H1 (cell line): ENCODE data around the gene CTSW. TPM values are rescaled to one million over a fixed set of nuclear protein-coding genes. Genes with fewer than 3 reads are reported as not detected.

Source experiments
- BRCA1 ChIP-seq: IDR thresholded peaks from 2 replicates; pipeline ENCODE4 v1.6.1; 2012; ENCODE audit warnings: low read depth, low read length, improper control_type of control experiment
- CHD2 ChIP-seq: IDR thresholded peaks from 2 replicates; pipeline ENCODE4 v1.6.1; 2012; ENCODE audit warnings: low read length, improper control_type of control experiment
- CREB1 ChIP-seq: IDR thresholded peaks from 2 replicates; pipeline ENCODE4 v1.6.1; 2012; ENCODE audit warnings: inconsistent platforms
- CTBP2 ChIP-seq: IDR thresholded peaks from 2 replicates; pipeline ENCODE4 v1.7.0; 2011; ENCODE audit warnings: borderline replicate concordance, mild to moderate bottlenecking, moderate library complexity, mixed read lengths, low read length; ENCODE audit not compliant: insufficient read depth, insufficient read length
- E2F6 ChIP-seq: IDR thresholded peaks from 2 replicates; pipeline ENCODE4 v1.6.1; 2012; ENCODE audit warnings: inconsistent platforms
- EP300 ChIP-seq, 2 experiments: IDR thresholded peaks; 1 replicate in 1 of 2; 2 replicates in 1 of 2; pipeline ENCODE4 v1.6.1; 2011 to 2012; ENCODE audit warnings: low read depth in 2 of 2, low read length in 2 of 2, mild to moderate bottlenecking in 2 of 2, borderline replicate concordance in 1 of 2, inconsistent platforms in 1 of 2, moderate library complexity in 1 of 2
- FOSL1 ChIP-seq: IDR thresholded peaks from 2 replicates; pipeline ENCODE4 v1.6.1; 2011; ENCODE audit warnings: mild to moderate bottlenecking, low read depth, low read length, moderate library complexity; ENCODE audit not compliant: insufficient read depth
- SIN3A ChIP-seq, 2 experiments: IDR thresholded peaks in 1 of 2; conservative IDR thresholded peaks in 1 of 2; 2 replicates each; pipeline ENCODE4 v1.6.1; 2011 to 2012; ENCODE audit warnings: low read length in 2 of 2, improper control_type of control experiment in 1 of 2, low read depth in 1 of 2, mild to moderate bottlenecking in 1 of 2
- SIRT6 ChIP-seq: IDR thresholded peaks from one replicate; pipeline ENCODE4 v1.7.1; 2012; ENCODE audit warnings: low read length, inconsistent platforms
- SP1 ChIP-seq: IDR thresholded peaks from 2 replicates; pipeline ENCODE4 v1.6.1; 2011; ENCODE audit warnings: low read depth, low read length
- SP4 ChIP-seq: IDR thresholded peaks from 2 replicates; pipeline ENCODE4 v1.6.1; 2012; ENCODE audit warnings: low read length, inconsistent platforms
- SRF ChIP-seq: IDR thresholded peaks from 2 replicates; pipeline ENCODE4 v1.6.1; 2011; ENCODE audit warnings: mild to moderate bottlenecking, low read depth, low read length, moderate library complexity
- TAF1 ChIP-seq: IDR thresholded peaks from 2 replicates; pipeline ENCODE4 v1.6.1; 2011; ENCODE audit warnings: mild to moderate bottlenecking, low read depth, low read length
- TBP ChIP-seq: IDR thresholded peaks from 2 replicates; pipeline ENCODE4 v1.6.1; 2011; ENCODE audit warnings: low read depth, low read length, improper control_type of control experiment
- YY1 ChIP-seq: IDR thresholded peaks from 2 replicates; pipeline ENCODE4 v1.6.1; 2011; ENCODE audit warnings: low read depth, mild to moderate bottlenecking, low read length
- polyA plus RNA-seq, 7 experiments: library from polyadenylated mRNA; depleted of rRNA in 3 of 7; stranded (reverse) in 5 of 7; unstranded in 2 of 7; fragments of >200 nt in 5 of 7; fragments of 200-250 nt in 2 of 7; gene quantifications; 1 replicate in 5 of 7; 2 replicates in 1 of 7; 4 replicates in 1 of 7; pipeline versions ENCODE4 v1.2.1 to v1.2.3, GENCODE V29; 2011 to 2013; ENCODE audit warnings: missing spikeins in 2 of 7, mixed read lengths in 2 of 7
- total RNA-seq: library from RNA; stranded (reverse); fragmentation: NEBNext Ultra II Directional; extraction: Animal tissue kit (Norgen Biotek cat#: 25700); gene quantifications from 2 replicates; pipeline ENCODE4 v1.2.1, GENCODE V29; 2021
- TF ChIP-seq, protein P1 (sequence below), 3 experiments: IDR thresholded peaks; 1 replicate in 2 of 3; 2 replicates in 1 of 3; pipeline versions ENCODE4 v1.5.1 to v1.6.1; 2011; ENCODE audit warnings: low read length in 3 of 3, mild to moderate bottlenecking in 3 of 3, inconsistent platforms in 2 of 3, low read depth in 1 of 3, moderate library complexity in 1 of 3; ENCODE audit not compliant: insufficient read depth in 1 of 3; ENCODE audit errors: control extremely low read depth in 1 of 3

Gene CTSW
- total and polyA plus RNA-seq, 2 of the 8 experiments (the other 6 are each of a cell fraction or from before 2014, with no cell fraction given), result not detected

GRCh38 chr11:65900125-65900898 is 20.7 kb downstream of the CTSW start, which contains the start of gene FOSL1 (continued):
- TF ChIP-seq, protein P1, sequence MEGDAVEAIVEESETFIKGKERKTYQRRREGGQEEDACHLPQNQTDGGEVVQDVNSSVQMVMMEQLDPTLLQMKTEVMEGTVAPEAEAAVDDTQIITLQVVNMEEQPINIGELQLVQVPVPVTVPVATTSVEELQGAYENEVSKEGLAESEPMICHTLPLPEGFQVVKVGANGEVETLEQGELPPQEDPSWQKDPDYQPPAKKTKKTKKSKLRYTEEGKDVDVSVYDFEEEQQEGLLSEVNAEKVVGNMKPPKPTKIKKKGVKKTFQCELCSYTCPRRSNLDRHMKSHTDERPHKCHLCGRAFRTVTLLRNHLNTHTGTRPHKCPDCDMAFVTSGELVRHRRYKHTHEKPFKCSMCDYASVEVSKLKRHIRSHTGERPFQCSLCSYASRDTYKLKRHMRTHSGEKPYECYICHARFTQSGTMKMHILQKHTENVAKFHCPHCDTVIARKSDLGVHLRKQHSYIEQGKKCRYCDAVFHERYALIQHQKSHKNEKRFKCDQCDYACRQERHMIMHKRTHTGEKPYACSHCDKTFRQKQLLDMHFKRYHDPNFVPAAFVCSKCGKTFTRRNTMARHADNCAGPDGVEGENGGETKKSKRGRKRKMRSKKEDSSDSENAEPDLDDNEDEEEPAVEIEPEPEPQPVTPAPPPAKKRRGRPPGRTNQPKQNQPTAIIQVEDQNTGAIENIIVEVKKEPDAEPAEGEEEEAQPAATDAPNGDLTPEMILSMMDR (IDR thresholded peaks at IDR 0.05; ENCODE audit: control extremely low read depth in 1 of 3, insufficient read depth in 1 of 3, low read depth in 1 of 3, low read length in 3 of 3), result no peak
- TF ChIP-seq YY1, result no peak
- peak; percentile 87 for TF ChIP-seq CREB1
- TF ChIP-seq SIN3A (conservative IDR thresholded peaks at IDR 0.05 in 1 of 2, IDR thresholded peaks at IDR 0.05 in 1 of 2; ENCODE audit: low read depth in 1 of 2, low read length in 2 of 2), result peak in 1 of 2 experiments; percentile 57; a peak in 1 of 4 replicates
- no peak for TF ChIP-seq FOSL1
- 0 out of 2 replicates have a peak, but pooled peaks have one; percentile 4 for TF ChIP-seq CHD2
- peak; percentile 80 for TF ChIP-seq TBP
- TF ChIP-seq SP1, result peak; percentile 45; the same call in 1 of the 2 replicates
- no peak for TF ChIP-seq BRCA1
- TF ChIP-seq E2F6, result peak; percentile 92
- peak in 1 of 2 experiments; percentile 76; a peak in 1 of 3 replicates for TF ChIP-seq EP300 (IDR thresholded peaks at IDR 0.05; ENCODE audit: borderline replicate concordance in 1 of 2, low read depth in 2 of 2, low read length in 2 of 2)
- TF ChIP-seq SIRT6, result no peak
- TF ChIP-seq CTBP2, result peak; percentile 50
- peak; percentile 96 for TF ChIP-seq SRF
- no peak for TF ChIP-seq SP4
- TF ChIP-seq TAF1, result peak; percentile 84
